Tibial nerve (tissue), 3 donors: Measurements from ENCODE around the gene CLDN6.

ENCODE experiments used
- POLR2A ChIP-seq, 2 donors: fragments of 450-650 bp; IDR thresholded peaks; one replicate each; pipeline ENCODE4 v1.6.1; 2017; ENCODE audit warnings: antibody characterized with exemption in 2 of 2, mild to moderate bottlenecking in 2 of 2, moderate library complexity in 2 of 2
- TF ChIP-seq, protein P1 (sequence below), 5 experiments: fragments of 200-600 bp in 3 of 5; fragments of 450-650 bp in 2 of 5; sonication (generic) in 3 of 5; IDR thresholded peaks; one replicate each; pipeline ENCODE4 v1.5.1; 2016 to 2019; ENCODE audit warnings: antibody characterized with exemption in 5 of 5, mild to moderate bottlenecking in 3 of 5, moderate library complexity in 2 of 5

DNA sequence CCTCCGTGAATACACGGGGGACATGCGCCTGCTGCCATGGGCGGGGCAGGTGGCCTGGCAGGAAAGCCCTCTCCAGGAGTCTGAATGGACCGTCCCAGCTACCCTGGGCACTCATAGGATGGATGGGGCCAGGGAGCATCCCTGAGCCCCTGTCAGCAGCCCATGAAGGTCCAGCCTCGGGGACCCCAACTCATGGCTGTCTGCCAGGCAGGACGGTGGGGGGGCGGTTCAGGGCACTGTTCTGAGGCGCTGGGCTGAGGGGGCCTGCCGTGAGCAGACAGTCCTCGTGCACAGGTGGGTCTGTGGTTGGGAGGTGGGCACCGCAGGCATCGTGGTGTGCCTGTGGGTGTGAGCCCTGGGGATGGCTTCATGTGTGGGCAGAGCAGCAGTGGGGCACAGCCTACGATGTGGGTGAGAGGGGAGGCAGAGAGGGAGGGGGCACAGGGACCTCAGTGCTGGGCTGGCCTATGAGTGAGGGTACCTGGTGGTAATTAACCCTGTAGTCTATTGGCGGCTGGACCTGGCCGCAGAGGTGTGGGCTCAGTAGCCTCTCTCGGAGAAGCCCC is 31.3 kb downstream of the CLDN6 start:
- TF ChIP-seq, protein P1, sequence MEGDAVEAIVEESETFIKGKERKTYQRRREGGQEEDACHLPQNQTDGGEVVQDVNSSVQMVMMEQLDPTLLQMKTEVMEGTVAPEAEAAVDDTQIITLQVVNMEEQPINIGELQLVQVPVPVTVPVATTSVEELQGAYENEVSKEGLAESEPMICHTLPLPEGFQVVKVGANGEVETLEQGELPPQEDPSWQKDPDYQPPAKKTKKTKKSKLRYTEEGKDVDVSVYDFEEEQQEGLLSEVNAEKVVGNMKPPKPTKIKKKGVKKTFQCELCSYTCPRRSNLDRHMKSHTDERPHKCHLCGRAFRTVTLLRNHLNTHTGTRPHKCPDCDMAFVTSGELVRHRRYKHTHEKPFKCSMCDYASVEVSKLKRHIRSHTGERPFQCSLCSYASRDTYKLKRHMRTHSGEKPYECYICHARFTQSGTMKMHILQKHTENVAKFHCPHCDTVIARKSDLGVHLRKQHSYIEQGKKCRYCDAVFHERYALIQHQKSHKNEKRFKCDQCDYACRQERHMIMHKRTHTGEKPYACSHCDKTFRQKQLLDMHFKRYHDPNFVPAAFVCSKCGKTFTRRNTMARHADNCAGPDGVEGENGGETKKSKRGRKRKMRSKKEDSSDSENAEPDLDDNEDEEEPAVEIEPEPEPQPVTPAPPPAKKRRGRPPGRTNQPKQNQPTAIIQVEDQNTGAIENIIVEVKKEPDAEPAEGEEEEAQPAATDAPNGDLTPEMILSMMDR (IDR thresholded peaks at IDR 0.05): no peak
- no peak for TF ChIP-seq POLR2A (IDR thresholded peaks at IDR 0.05)
